Parathyroid adenoma (tissue), 2 donors: ENCODE results near the gene LATS2.

ENCODE experiments used
- H2AFZ ChIP-seq: fragments of 300-600 bp; sonication (generic); one replicate; pipeline ENCODE4 v1.7.0; 2017; ENCODE audit warnings: antibody characterized with exemption, mild to moderate bottlenecking
- H3K27ac ChIP-seq: fragments of 300-600 bp; sonication (generic); one replicate; pipeline ENCODE4 v1.7.0; 2017
- H3K27me3 ChIP-seq: fragments of 300-600 bp; sonication (generic); one replicate; pipeline ENCODE4 v1.7.0; 2017; ENCODE audit warnings: low read length; ENCODE audit not compliant: control insufficient read depth, insufficient read depth
- H3K36me3 ChIP-seq: fragments of 300-600 bp; sonication (generic); one replicate; pipeline ENCODE4 v1.7.0; 2017; ENCODE audit warnings: low read length; ENCODE audit not compliant: control insufficient read depth, insufficient read depth
- H3K4me1 ChIP-seq: fragments of 300-600 bp; sonication (generic); one replicate; pipeline ENCODE4 v1.7.0; 2017; ENCODE audit warnings: control low read depth
- H3K4me2 ChIP-seq: fragments of 300-600 bp; sonication (generic); one replicate; pipeline ENCODE4 v1.7.0; 2017; ENCODE audit warnings: low read length
- H3K4me3 ChIP-seq: fragments of 300-600 bp; sonication (generic); one replicate; pipeline ENCODE4 v1.7.0; 2017; ENCODE audit warnings: low read depth, low read length
- H3K79me2 ChIP-seq: fragments of 300-600 bp; sonication (generic); one replicate; pipeline ENCODE4 v1.7.0; 2017; ENCODE audit warnings: control low read depth
- H3K9ac ChIP-seq: fragments of 300-600 bp; sonication (generic); one replicate; pipeline ENCODE4 v1.7.0; 2017; ENCODE audit warnings: mild to moderate bottlenecking
- H3K9me3 ChIP-seq: fragments of 300-600 bp; sonication (generic); one replicate; pipeline ENCODE4 v1.7.0; 2017; ENCODE audit warnings: low read length; ENCODE audit not compliant: control insufficient read depth
- TF ChIP-seq, protein P1 (sequence below): fragments of 300-600 bp; sonication (generic); IDR thresholded peaks from one replicate; pipeline ENCODE4 v1.7.0; 2017; ENCODE audit warnings: antibody characterized with exemption, mild to moderate bottlenecking
- donor health status: primary hyperparathyroidism.

Gene LATS2

DNA sequence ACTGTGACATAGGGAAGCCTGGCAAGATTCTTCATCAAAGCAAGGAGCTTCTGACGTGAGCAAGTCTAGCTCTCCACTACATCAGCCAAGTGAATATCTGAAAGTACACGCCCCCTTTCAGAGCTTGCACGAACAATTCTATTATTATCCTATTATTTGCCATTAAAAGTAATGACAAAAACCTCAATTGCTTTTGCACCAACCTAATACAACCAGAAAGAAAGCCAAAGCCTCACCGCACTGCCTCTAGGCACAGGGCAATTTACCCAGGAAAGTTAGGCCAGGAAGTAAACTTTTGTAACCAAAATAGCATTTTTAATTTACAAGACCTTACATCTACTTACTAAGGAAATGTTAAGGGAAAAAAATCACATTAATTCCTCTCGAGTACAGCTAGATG, 41.2 kb downstream of the LATS2 start:
- no peak overlapping the region for H3K4me3 ChIP-seq
- TF ChIP-seq, protein P1, sequence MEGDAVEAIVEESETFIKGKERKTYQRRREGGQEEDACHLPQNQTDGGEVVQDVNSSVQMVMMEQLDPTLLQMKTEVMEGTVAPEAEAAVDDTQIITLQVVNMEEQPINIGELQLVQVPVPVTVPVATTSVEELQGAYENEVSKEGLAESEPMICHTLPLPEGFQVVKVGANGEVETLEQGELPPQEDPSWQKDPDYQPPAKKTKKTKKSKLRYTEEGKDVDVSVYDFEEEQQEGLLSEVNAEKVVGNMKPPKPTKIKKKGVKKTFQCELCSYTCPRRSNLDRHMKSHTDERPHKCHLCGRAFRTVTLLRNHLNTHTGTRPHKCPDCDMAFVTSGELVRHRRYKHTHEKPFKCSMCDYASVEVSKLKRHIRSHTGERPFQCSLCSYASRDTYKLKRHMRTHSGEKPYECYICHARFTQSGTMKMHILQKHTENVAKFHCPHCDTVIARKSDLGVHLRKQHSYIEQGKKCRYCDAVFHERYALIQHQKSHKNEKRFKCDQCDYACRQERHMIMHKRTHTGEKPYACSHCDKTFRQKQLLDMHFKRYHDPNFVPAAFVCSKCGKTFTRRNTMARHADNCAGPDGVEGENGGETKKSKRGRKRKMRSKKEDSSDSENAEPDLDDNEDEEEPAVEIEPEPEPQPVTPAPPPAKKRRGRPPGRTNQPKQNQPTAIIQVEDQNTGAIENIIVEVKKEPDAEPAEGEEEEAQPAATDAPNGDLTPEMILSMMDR, result no peak
- H3K79me2 ChIP-seq, result no peaks in the 10 kb centered on the region
- H3K4me2 ChIP-seq, result no peak overlapping the region
- H3K9me3 ChIP-seq, result no peaks in the 10 kb centered on the region
- no peak overlapping the region for H2AFZ ChIP-seq
- peaks cover 1% of the 10 kb centered on the region for H3K4me1 ChIP-seq
- H3K9ac ChIP-seq, result no peak overlapping the region
- H3K36me3 ChIP-seq, result no peaks in the 10 kb centered on the region
- no peak overlapping the region for H3K27ac ChIP-seq
- H3K27me3 ChIP-seq, result no peaks in the 10 kb centered on the region

DNA sequence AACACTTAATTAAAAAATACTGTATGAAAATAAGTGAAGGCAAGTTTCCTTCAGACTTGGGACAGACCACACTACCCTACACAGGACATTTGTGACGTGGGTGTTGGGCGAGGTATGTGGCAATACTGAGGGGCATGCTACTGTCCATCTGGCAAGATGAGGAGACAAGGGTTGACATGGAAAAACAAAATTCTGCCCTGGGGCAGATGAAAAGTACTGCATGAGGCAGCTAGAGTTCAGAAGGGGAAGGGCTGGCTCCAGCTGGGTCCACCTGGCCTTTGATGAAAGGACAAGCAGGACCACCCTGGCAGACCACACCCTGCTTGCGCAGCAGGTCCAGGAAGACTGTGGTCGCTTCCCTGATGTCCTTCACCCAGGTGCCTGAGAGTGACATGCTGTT, 43.2 kb downstream of the LATS2 start:
- H3K27ac ChIP-seq, result no peak overlapping the region

GRCh38 chr13:21016487-21016886, 44.9 kb downstream of the LATS2 start:
- H3K36me3 ChIP-seq, result no peaks in the 10 kb centered on the region
- no peaks in the 10 kb centered on the region for H3K9me3 ChIP-seq
- H2AFZ ChIP-seq, result no peak overlapping the region
- H3K27ac ChIP-seq, result no peak overlapping the region
- no peak overlapping the region for H3K9ac ChIP-seq
- no peak overlapping the region for H3K4me2 ChIP-seq
- no peak overlapping the region for H3K4me3 ChIP-seq
- no peaks in the 10 kb centered on the region for H3K79me2 ChIP-seq
- TF ChIP-seq, protein P1, result no peak
- peaks cover 14% of the 10 kb centered on the region for H3K4me1 ChIP-seq
- H3K27me3 ChIP-seq, result no peaks in the 10 kb centered on the region

More for the DNA sequence above, 43.2 kb downstream of the LATS2 start:
- no peak overlapping the region for H2AFZ ChIP-seq
- no peaks in the 10 kb centered on the region for H3K79me2 ChIP-seq
- H3K27me3 ChIP-seq, result no peaks in the 10 kb centered on the region
- no peaks in the 10 kb centered on the region for H3K9me3 ChIP-seq
- no peaks in the 10 kb centered on the region for H3K36me3 ChIP-seq
- no peak overlapping the region for H3K9ac ChIP-seq
- H3K4me3 ChIP-seq, result no peak overlapping the region
- H3K4me1 ChIP-seq, result peaks cover 12% of the 10 kb centered on the region
- TF ChIP-seq, protein P1, result no peak
- H3K4me2 ChIP-seq, result no peak overlapping the region

GRCh38 chr13:21015284-21015683, 46.1 kb downstream of the LATS2 start:
- H3K9ac ChIP-seq, result no peak overlapping the region
- no peak overlapping the region for H3K4me3 ChIP-seq
- H3K4me1 ChIP-seq, result peaks cover 14% of the 10 kb centered on the region
- H3K9me3 ChIP-seq, result no peaks in the 10 kb centered on the region
- no peaks in the 10 kb centered on the region for H3K36me3 ChIP-seq
- no peak overlapping the region for H2AFZ ChIP-seq
- H3K27me3 ChIP-seq, result no peaks in the 10 kb centered on the region
- H3K79me2 ChIP-seq, result no peaks in the 10 kb centered on the region
- no peak overlapping the region for H3K4me2 ChIP-seq
- TF ChIP-seq, protein P1, result no peak
- H3K27ac ChIP-seq, result peak overlapping the region; percentile 59

DNA sequence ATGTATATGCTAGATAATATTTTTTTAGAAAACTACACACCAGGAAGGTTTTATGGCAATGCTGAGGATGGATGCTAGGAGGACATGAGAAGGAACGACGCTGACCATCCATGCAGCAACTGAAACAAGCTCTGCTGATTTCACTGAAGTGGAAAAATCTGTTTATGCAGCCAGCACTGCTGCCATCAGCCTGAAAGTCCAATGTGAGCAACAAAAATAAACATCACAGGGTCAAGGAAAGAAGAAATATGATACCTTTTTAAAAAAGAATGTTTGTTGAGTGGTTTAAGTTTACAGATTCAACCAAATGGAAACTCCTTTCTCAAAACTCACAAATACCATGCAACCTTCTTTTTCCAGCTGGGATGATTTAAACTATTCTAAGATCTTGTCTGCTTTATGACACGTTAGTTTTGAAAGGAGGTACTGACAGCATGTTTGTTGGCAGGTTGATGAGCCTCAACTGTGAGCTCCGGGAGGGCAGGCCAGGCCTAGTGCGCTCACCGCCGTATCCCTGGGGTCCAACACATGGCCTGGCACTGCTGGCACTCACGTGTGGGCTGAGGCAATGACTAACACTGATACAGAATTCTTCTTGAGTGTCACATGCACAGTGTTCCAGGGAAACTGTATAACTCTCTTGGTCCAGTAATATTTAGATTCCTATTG, 46.8 kb downstream of the LATS2 start:
- Histone ChIP-seq H3K4me2 (peak overlapping the region; percentile 51), H3K27me3 (no peaks in the 10 kb centered on the region), H3K27ac (peak overlapping the region; percentile 59), H3K4me1 (peaks cover 14% of the 10 kb centered on the region), H3K9me3 (no peaks in the 10 kb centered on the region), H3K9ac (no peak overlapping the region), H3K79me2 (no peaks in the 10 kb centered on the region), H3K36me3 (no peaks in the 10 kb centered on the region), H3K4me3 (no peak overlapping the region), H2AFZ (no peak overlapping the region)
- TF ChIP-seq, protein P1, result no peak
